HEK293 (cell line): ENCODE data around the gene BTNL8.

Source experiments
- CTCF ChIA-PET: fragments of 350-600 bp; formaldehyde crosslinking; extraction: SDS; loops from one replicate; lab custom pipeline; 2021; ENCODE audit warnings: antibody characterized with exemption; lab: Yijun Ruan, JAX
- POLR2A ChIA-PET: fragments of 300-600 bp; formaldehyde crosslinking; extraction: SDS; loops from one replicate; lab custom pipeline; 2020; ENCODE audit warnings: antibody characterized with exemption, inconsistent platforms; lab: Yijun Ruan, JAX
- H3K27ac ChIP-seq: fragments of 200-500 bp; sonication (Bioruptor generic); 2 replicates; pipeline ENCODE4 v1.5.1; 2014; ENCODE audit warnings: low read depth, low read length, control low read depth, inconsistent platforms; ENCODE audit errors: extremely low read depth
- H3K36me3 ChIP-seq, 2 experiments: fragments of 200-500 bp in 1 of 2; sonication (Bioruptor generic) in 1 of 2; 1 replicate in 1 of 2; 2 replicates in 1 of 2; pipeline ENCODE4 v1.5.1; 2014 to 2017; ENCODE audit warnings: inconsistent platforms in 2 of 2, low read length in 2 of 2; ENCODE audit not compliant: control insufficient read depth in 2 of 2, insufficient read depth in 1 of 2
- H3K4me1 ChIP-seq: fragments of 200-500 bp; sonication (Bioruptor generic); 2 replicates; pipeline ENCODE4 v1.5.1; 2014; ENCODE audit warnings: mild to moderate bottlenecking, low read length, inconsistent platforms; ENCODE audit not compliant: control insufficient read depth, insufficient read depth
- H3K4me3 ChIP-seq: 2 replicates; pipeline ENCODE4 v1.5.1; 2011; ENCODE audit warnings: low read depth, mild to moderate bottlenecking, control low read depth, low read length, moderate library complexity
- H3K9me3 ChIP-seq: fragments of 200-500 bp; sonication (Bioruptor generic); 2 replicates; pipeline ENCODE4 v1.5.1; 2014; ENCODE audit warnings: low read depth, low read length, inconsistent platforms; ENCODE audit not compliant: control insufficient read depth, insufficient read depth
- CTCF ChIP-seq: fragments of 450-650 bp; formaldehyde crosslinking; IDR thresholded peaks from 2 replicates; pipeline ENCODE4 v1.5.1; 2016; ENCODE audit warnings: missing biosample characterization, missing genetic modification characterization
- PRDM10 ChIP-seq: fragments of 450-650 bp; formaldehyde crosslinking; IDR thresholded peaks from 2 replicates; pipeline ENCODE4 v1.5.1; 2016; ENCODE audit warnings: missing biosample characterization, missing genetic modification characterization
- PRDM4 ChIP-seq: fragments of 450-650 bp; formaldehyde crosslinking; IDR thresholded peaks from 2 replicates; pipeline ENCODE4 v1.5.1; 2017; ENCODE audit warnings: missing biosample characterization, missing genetic modification characterization
- PRDM6 ChIP-seq: fragments of 450-650 bp; formaldehyde crosslinking; IDR thresholded peaks from 2 replicates; pipeline ENCODE4 v1.5.1; 2017; ENCODE audit warnings: missing biosample characterization, missing genetic modification characterization
- ZBTB26 ChIP-seq: fragments of 450-650 bp; formaldehyde crosslinking; optimal IDR thresholded peaks from 2 replicates; pipeline ENCODE3; 2016; ENCODE audit warnings: missing biosample characterization, mild to moderate bottlenecking, missing genetic modification characterization
- ZBTB44 ChIP-seq: fragments of 450-650 bp; IDR thresholded peaks from 2 replicates; pipeline ENCODE4 v1.5.1; 2018; ENCODE audit warnings: missing biosample characterization, mild to moderate bottlenecking, missing genetic modification characterization
- ZFP37 ChIP-seq: fragments of 450-650 bp; formaldehyde crosslinking; IDR thresholded peaks from 2 replicates; pipeline ENCODE4 v1.5.1; 2016; ENCODE audit warnings: missing biosample characterization, missing genetic modification characterization
- ZNF174 ChIP-seq: fragments of 450-650 bp; formaldehyde crosslinking; IDR thresholded peaks from 2 replicates; pipeline ENCODE4 v1.5.0; 2017; ENCODE audit warnings: missing biosample characterization, mild to moderate bottlenecking, missing genetic modification characterization
- ZNF211 ChIP-seq: fragments of 450-650 bp; formaldehyde crosslinking; IDR thresholded peaks from 2 replicates; pipeline ENCODE4 v1.5.1; 2016; ENCODE audit warnings: low read depth, missing biosample characterization, missing genetic modification characterization
- ZNF221 ChIP-seq: fragments of 450-650 bp; formaldehyde crosslinking; IDR thresholded peaks from 2 replicates; pipeline ENCODE4 v1.5.1; 2017; ENCODE audit warnings: missing biosample characterization, missing genetic modification characterization, borderline replicate concordance
- ZNF302 ChIP-seq: fragments of 450-650 bp; formaldehyde crosslinking; IDR thresholded peaks from 2 replicates; pipeline ENCODE4 v1.5.1; 2016; ENCODE audit warnings: missing biosample characterization, missing genetic modification characterization, low read depth
- ZNF37A ChIP-seq: fragments of 450-650 bp; IDR thresholded peaks from 2 replicates; pipeline ENCODE4 v1.5.1; 2018; ENCODE audit warnings: missing biosample characterization, missing genetic modification characterization
- ZNF558 ChIP-seq: fragments of 450-650 bp; formaldehyde crosslinking; IDR thresholded peaks from 2 replicates; pipeline ENCODE4 v1.5.1; 2016; ENCODE audit warnings: missing biosample characterization, missing genetic modification characterization
- ZNF560 ChIP-seq: fragments of 450-650 bp; formaldehyde crosslinking; IDR thresholded peaks from 2 replicates; pipeline ENCODE4 v1.5.1; 2017; ENCODE audit warnings: missing biosample characterization, missing genetic modification characterization, borderline replicate concordance
- ZNF571 ChIP-seq: fragments of 450-650 bp; formaldehyde crosslinking; IDR thresholded peaks from 2 replicates; pipeline ENCODE4 v1.5.0; 2017; ENCODE audit warnings: missing biosample characterization, missing genetic modification characterization
- ZNF645 ChIP-seq: fragments of 450-650 bp; formaldehyde crosslinking; IDR thresholded peaks from 2 replicates; pipeline ENCODE4; 2016; ENCODE audit warnings: missing biosample characterization, missing genetic modification characterization
- ZNF658 ChIP-seq: fragments of 450-650 bp; formaldehyde crosslinking; IDR thresholded peaks from 2 replicates; pipeline ENCODE4; 2016; ENCODE audit warnings: missing biosample characterization, missing genetic modification characterization
- ZNF76 ChIP-seq: fragments of 450-650 bp; formaldehyde crosslinking; IDR thresholded peaks from 2 replicates; pipeline ENCODE4; 2016; ENCODE audit warnings: low read depth, missing biosample characterization, missing genetic modification characterization, borderline replicate concordance
- ZSCAN4 ChIP-seq: fragments of 450-650 bp; formaldehyde crosslinking; IDR thresholded peaks from 2 replicates; pipeline ENCODE4 v1.5.1; 2017; ENCODE audit warnings: missing biosample characterization, missing genetic modification characterization

Gene BTNL8

GRCh38 chr5:180977852-180978251 is 78.9 kb downstream of the BTNL8 start:
- ChIA-PET POLR2A (no interaction called here), CTCF (no interaction called here)
- no peak overlapping the region for H3K27ac ChIP-seq
- no peaks in the 10 kb centered on the region for H3K36me3 ChIP-seq
- no peaks in the 10 kb centered on the region for H3K9me3 ChIP-seq
- no peak overlapping the region for H3K4me3 ChIP-seq
- no peaks in the 10 kb centered on the region for H3K4me1 ChIP-seq
- no peak for TF ChIP-seq ZNF558
- no peak for TF ChIP-seq ZNF645
- no peak for TF ChIP-seq ZNF571
- TF ChIP-seq ZNF560 = no peak
- TF ChIP-seq ZNF37A (tag by site-specific recombination) = no peak
- no peak for TF ChIP-seq PRDM6 (tag by site-specific recombination)
- TF ChIP-seq ZNF174 (tag by site-specific recombination) = no peak
- no peak for TF ChIP-seq PRDM4 (tag by site-specific recombination)
- no peak for TF ChIP-seq CTCF (tag by site-specific recombination)
- no peak for TF ChIP-seq ZSCAN4
- TF ChIP-seq ZNF76 (tag by site-specific recombination) = no peak
- TF ChIP-seq ZNF221 (tag by site-specific recombination) = no peak
- TF ChIP-seq ZNF211 = no peak

GRCh38 chr5:180982008-180982741 is 83.2 kb downstream of the BTNL8 start:
- H3K4me3 ChIP-seq = no peak overlapping the region
- no peak overlapping the region for H3K27ac ChIP-seq
- CTCF ChIA-PET = no interaction called here
- H3K9me3 ChIP-seq = no peaks in the 10 kb centered on the region
- POLR2A ChIA-PET = no interaction called here
- no peaks in the 10 kb centered on the region for H3K4me1 ChIP-seq
- no peaks in the 10 kb centered on the region for H3K36me3 ChIP-seq
- TF ChIP-seq PRDM10 (no peak), ZNF221 (tag by site-specific recombination) (no peak), ZBTB26 (tag by site-specific recombination) (no peak), ZNF302 (tag by site-specific recombination) (no peak), ZNF658 (tag by site-specific recombination) (no peak), ZFP37 (tag by site-specific recombination) (no peak), ZBTB44 (tag by site-specific recombination) (no peak)
